MCF 10A (cell line): ENCODE results near the gene LRRFIP1. TPM values are rescaled to one million over a fixed set of nuclear protein-coding genes. Genes with fewer than 3 reads are reported as not detected.
"Not testable (repeated sequence)": the region's sequence is repeated elsewhere in the genome, so short reads cannot be mapped to it uniquely, and the experiment has no call there.

Source experiments
- BruUV-seq: library from RNA; stranded (reverse); fragments of 400-500 nt; replicated peaks from 2 replicates; lab custom pipeline; 2021; lab: Mats Ljungman, UMichigan
- CTCF ChIA-PET: fragments of 300-600 bp; sonication (Branson Sonifier 250); formaldehyde crosslinking; extraction: SDS; loops from one replicate; lab custom pipeline; 2021; ENCODE audit warnings: antibody characterized with exemption, inconsistent platforms; lab: Yijun Ruan, JAX
- POLR2A ChIA-PET: fragments of 300-600, 350-650 bp; sonication (Branson Sonifier 250); formaldehyde crosslinking; extraction: SDS; loops from one replicate; lab custom pipeline; 2020; ENCODE audit warnings: antibody characterized with exemption, inconsistent platforms; lab: Yijun Ruan, JAX
- DNase-seq: peaks from one replicate; pipeline ENCODE4 v3.0.0-alpha.2; 2018; ENCODE audit not compliant: unreplicated experiment
- H3K27ac Mint-ChIP-seq: one replicate; pipeline ENCODE4 v1.8.0; 2022; ENCODE audit warnings: mild to moderate bottlenecking, low read depth, mixed read lengths; ENCODE audit not compliant: unreplicated experiment
- H3K27me3 Mint-ChIP-seq: one replicate; pipeline ENCODE4 v1.8.0; 2022; ENCODE audit warnings: mixed read lengths; ENCODE audit not compliant: insufficient read depth, unreplicated experiment
- H3K36me3 Mint-ChIP-seq: one replicate; pipeline ENCODE4 v1.8.0; 2022; ENCODE audit warnings: mild to moderate bottlenecking, moderate library complexity, mixed read lengths; ENCODE audit not compliant: insufficient read depth, unreplicated experiment
- H3K4me1 Mint-ChIP-seq: one replicate; pipeline ENCODE4 v1.8.0; 2022; ENCODE audit warnings: mixed read lengths; ENCODE audit not compliant: insufficient read depth, unreplicated experiment
- H3K4me3 Mint-ChIP-seq: one replicate; pipeline ENCODE4 v1.8.0; 2022; ENCODE audit warnings: mild to moderate bottlenecking, moderate library complexity, mixed read lengths; ENCODE audit not compliant: unreplicated experiment
- H3K9me3 Mint-ChIP-seq: one replicate; pipeline ENCODE4 v1.8.0; 2022; ENCODE audit warnings: mixed read lengths; ENCODE audit not compliant: unreplicated experiment
- CTCF ChIP-seq: fragments of 200-600 bp; IDR thresholded peaks from one replicate; pipeline ENCODE4 v1.8.0; 2022; ENCODE audit warnings: antibody characterized with exemption, mild to moderate bottlenecking; ENCODE audit not compliant: unreplicated experiment
- intact Hi-C: fragments of 100-400 bp; cut with micrococcal nuclease; formaldehyde crosslinking; loops from 2 replicates; pipeline ENCODE4 v1.14.1; 2022
- total RNA-seq: library from RNA; stranded (reverse); gene quantifications from 2 replicates; pipeline ENCODE4 v1.2.3, GENCODE V29; 2022

Gene LRRFIP1
- total RNA-seq, 1 experiment from 2014 or later: 197 TPM

- TF ChIP-seq CTCF: no peak
- no peak overlapping the region for H3K27ac Mint-ChIP-seq
- H3K4me3 Mint-ChIP-seq: no peak overlapping the region
- H3K4me1 Mint-ChIP-seq: peaks cover 13% of the 10 kb centered on the region
- no peaks in the 10 kb centered on the region for H3K36me3 Mint-ChIP-seq
- no peaks in the 10 kb centered on the region for H3K9me3 Mint-ChIP-seq
- no peaks in the 10 kb centered on the region for H3K27me3 Mint-ChIP-seq
- ChIA-PET POLR2A (interaction anchor here (0.6 to 0.9 kb wide), 3 partner anchors 70 to 506 kb away, joined by 3 to 4 read pairs (median 3); no protein-coding TSS in a partner anchor), CTCF (interaction anchor here (0.7 to 4.4 kb wide), 4 partner anchors 20 to 251 kb away, joined by 3 to 18 read pairs (median 3); no protein-coding TSS in a partner anchor)
- no peak for DNase-seq
- no TSS peak for BruUV-seq
- intact Hi-C loops: loop anchor here (5.0 kb wide), 1 partner anchor 65 kb away; no protein-coding TSS in a partner anchor
Observed at GRCh38 chr2:237592425-237592980, 34.9 kb upstream of the LRRFIP1 start.

GRCh38 chr2:237593036-237593435 lies 34.4 kb upstream of the LRRFIP1 start:
- intact Hi-C loops: loop anchor here (5.0 kb wide), 1 partner anchor 64 kb away; no protein-coding TSS in a partner anchor
- no peak for DNase-seq
- ChIA-PET CTCF (interaction anchor here (0.8 to 4.4 kb wide), 4 partner anchors 20 to 152 kb away, joined by 3 to 18 read pairs (median 3); no protein-coding TSS in a partner anchor), POLR2A (interaction anchor here (0.9 kb wide), 1 partner anchor 100 kb away, joined by 3 read pairs; no protein-coding TSS in a partner anchor)
- H3K4me3 Mint-ChIP-seq: no peak overlapping the region
- peaks cover 13% of the 10 kb centered on the region for H3K4me1 Mint-ChIP-seq
- H3K27me3 Mint-ChIP-seq: no peaks in the 10 kb centered on the region
- no peak for TF ChIP-seq CTCF
- no peaks in the 10 kb centered on the region for H3K36me3 Mint-ChIP-seq
- no peaks in the 10 kb centered on the region for H3K9me3 Mint-ChIP-seq
- no peak overlapping the region for H3K27ac Mint-ChIP-seq
- BruUV-seq: no TSS peak

GRCh38 chr2:237593596-237594320 lies 33.6 kb upstream of the LRRFIP1 start:
- TF ChIP-seq CTCF: no peak
- Mint-ChIP-seq H3K9me3 (no peaks in the 10 kb centered on the region), H3K27me3 (no peaks in the 10 kb centered on the region), H3K36me3 (no peaks in the 10 kb centered on the region), H3K27ac (no peak overlapping the region), H3K4me1 (peaks cover 13% of the 10 kb centered on the region), H3K4me3 (no peak overlapping the region)
- ChIA-PET CTCF (interaction anchor here (0.6 to 0.8 kb wide), 2 partner anchors 21 to 129 kb away, joined by 3 read pairs; no protein-coding TSS in a partner anchor), POLR2A (no interaction called here)
- intact Hi-C loops: loop anchor here (5.0 kb wide), 1 partner anchor 64 kb away; no protein-coding TSS in a partner anchor
- DNase-seq: no peak
- BruUV-seq: no TSS peak

- no peaks in the 10 kb centered on the region for H3K27me3 Mint-ChIP-seq
- POLR2A ChIA-PET: no interaction called here
- no peak for DNase-seq
- peaks cover 13% of the 10 kb centered on the region for H3K4me1 Mint-ChIP-seq
- H3K27ac Mint-ChIP-seq: no peak overlapping the region
- no peaks in the 10 kb centered on the region for H3K36me3 Mint-ChIP-seq
- BruUV-seq: no TSS peak
- no peaks in the 10 kb centered on the region for H3K9me3 Mint-ChIP-seq
- intact Hi-C loops: loop anchor here (5.0 kb wide), 1 partner anchor 63 kb away; no protein-coding TSS in a partner anchor
- no peak for TF ChIP-seq CTCF
- CTCF ChIA-PET: no interaction called here
- no peak overlapping the region for H3K4me3 Mint-ChIP-seq
Observed at GRCh38 chr2:237594514-237594871, 32.9 kb upstream of the LRRFIP1 start.

GRCh38 chr2:237595829-237596519 lies 31.4 kb upstream of the LRRFIP1 start:
- ChIA-PET CTCF (interaction anchor here (0.6 kb wide), 1 partner anchor 862 kb away, joined by 3 read pairs; no protein-coding TSS in a partner anchor), POLR2A (interaction anchor here (0.6 kb wide), 1 partner anchor 67 kb away, joined by 3 read pairs; no protein-coding TSS in a partner anchor)
- H3K4me3 Mint-ChIP-seq, H3K4me1 Mint-ChIP-seq, BruUV-seq, H3K27me3 Mint-ChIP-seq, intact Hi-C loops, H3K9me3 Mint-ChIP-seq, H3K27ac Mint-ChIP-seq, H3K36me3 Mint-ChIP-seq, DNase-seq: not testable (repeated sequence)
